HepG2 (cell line): ENCODE data around the gene ROCK1. TPM values are rescaled to one million over a fixed set of nuclear protein-coding genes. Genes with fewer than 3 reads are reported as not detected.

Experiments
- ATAC-seq: fragments of 200-7000 bp; cut with Tn5 transposase; 3 replicates; pipeline ENCODE4 v1.9.1; 2020; ENCODE audit warnings: mild to moderate bottlenecking, moderate library complexity
- BruUV-seq: library from RNA; stranded (reverse); fragments of 400-500 nt; replicated peaks from 2 replicates; lab custom pipeline; 2021; lab: Mats Ljungman, UMichigan
- CTCF ChIA-PET: fragments of 300-600 bp; formaldehyde crosslinking; extraction: SDS; loops from one replicate; lab custom pipeline; 2021; ENCODE audit warnings: low total read pairs, inconsistent platforms, low intra/inter-chr PET ratio; lab: Yijun Ruan, JAX
- POLR2A ChIA-PET: fragments of 350-600 bp; sonication (Branson Sonifier 250); formaldehyde crosslinking; loops from one replicate; lab custom pipeline; 2020; ENCODE audit warnings: antibody characterized with exemption, inconsistent platforms; lab: Yijun Ruan, JAX
- DNase-seq: peaks from one replicate; pipeline ENCODE4 v3.0.0-alpha.2; 2015; ENCODE audit warnings: low spot score
- FAIRE-seq: peaks from 3 replicates; lab custom pipeline; 2011; peaks lifted over from hg19 to GRCh38; lab: Jason Lieb, UNC
- H2AFZ ChIP-seq: one replicate; pipeline ENCODE4 v1.6.1; 2011; ENCODE audit warnings: low read length, inconsistent platforms
- H3K27ac ChIP-seq: fragments of 300-600 bp; 3 replicates; pipeline ENCODE4 v1.8.0; 2011; ENCODE audit warnings: mixed run types, mild to moderate bottlenecking, mixed read lengths, low read length, inconsistent platforms; ENCODE audit not compliant: insufficient read depth; ENCODE audit errors: extremely low read length
- H3K27me3 ChIP-seq, 2 experiments: fragments of 200-600 bp in 1 of 2; 2 replicates in 1 of 2; 3 replicates in 1 of 2; pipeline versions ENCODE4 v1.6.0 to v1.8.0; 2011; ENCODE audit warnings: low read length in 2 of 2, mild to moderate bottlenecking in 2 of 2, moderate library complexity in 2 of 2, inconsistent platforms in 1 of 2; ENCODE audit not compliant: insufficient read depth in 2 of 2, control insufficient read depth in 1 of 2
- H3K36me3 ChIP-seq, 2 experiments: fragments of 200-600 bp in 1 of 2; replicated peaks in 1 of 2; 2 replicates in 1 of 2; 3 replicates in 1 of 2; pipeline versions ENCODE4 v1.5.1 to v1.8.0; 2011; ENCODE audit warnings: low read length in 2 of 2, inconsistent platforms in 1 of 2; ENCODE audit not compliant: insufficient read depth in 2 of 2, control insufficient read depth in 1 of 2
- H3K4me1 ChIP-seq: 2 replicates; pipeline ENCODE4 v1.5.1; 2012; ENCODE audit warnings: low read length, inconsistent platforms; ENCODE audit not compliant: insufficient read depth
- H3K4me2 ChIP-seq: 2 replicates; pipeline ENCODE4 v1.6.0; 2011; ENCODE audit warnings: low read depth, low read length, inconsistent platforms
- H3K4me3 ChIP-seq, 3 experiments: fragments of 200-600 bp in 1 of 3; sonication (generic), shearing (Covaris generic) in 1 of 3; replicated peaks in 1 of 3; 2 replicates each; pipeline ENCODE4 v1.5.1; 2011 to 2016; ENCODE audit warnings: low read length in 3 of 3, inconsistent platforms in 2 of 3, low read depth in 2 of 3, mild to moderate bottlenecking in 2 of 3, control low read depth in 1 of 3, mixed read lengths in 1 of 3; ENCODE audit not compliant: insufficient read depth in 1 of 3
- H3K79me2 ChIP-seq: one replicate; pipeline ENCODE4 v1.6.1; 2011; ENCODE audit warnings: low read length, inconsistent platforms; ENCODE audit not compliant: insufficient read depth
- H3K9ac ChIP-seq: 2 replicates; pipeline ENCODE4 v1.6.0; 2011; ENCODE audit warnings: mild to moderate bottlenecking, low read depth, low read length, inconsistent platforms; ENCODE audit not compliant: insufficient read depth
- H3K9me3 ChIP-seq: 2 replicates; pipeline ENCODE4 v1.5.1; 2012; ENCODE audit warnings: mild to moderate bottlenecking, low read length
- H4K20me1 ChIP-seq: 2 replicates; pipeline ENCODE4 v1.6.0; 2011; ENCODE audit warnings: inconsistent platforms, mild to moderate bottlenecking, low read length, moderate library complexity; ENCODE audit not compliant: insufficient read depth
- ARHGAP35 ChIP-seq: sonication (generic); formaldehyde crosslinking; IDR thresholded peaks from 2 replicates; pipeline ENCODE4 v1.9.0; 2022; ENCODE audit warnings: mild to moderate bottlenecking, inconsistent platforms, moderate library complexity, missing genetic modification reagents, borderline replicate concordance
- FOXA3 ChIP-seq: IDR thresholded peaks from 2 replicates; pipeline ENCODE4 v1.6.1; 2016; ENCODE audit warnings: missing genetic modification reagents, missing compliant biosample characterization
- KLF15 ChIP-seq: sonication (generic); formaldehyde crosslinking; IDR thresholded peaks from 2 replicates; pipeline ENCODE4 v1.8.1; 2023; ENCODE audit warnings: borderline replicate concordance, mild to moderate bottlenecking, inconsistent platforms, missing genetic modification reagents, mixed read lengths
- MLLT10 ChIP-seq: sonication (generic); formaldehyde crosslinking; IDR thresholded peaks from 2 replicates; pipeline ENCODE4 v1.4.0; 2020; ENCODE audit warnings: missing genetic modification reagents
- NCOA1 ChIP-seq: sonication (generic); formaldehyde crosslinking; IDR thresholded peaks from 2 replicates; pipeline ENCODE4 v1.9.0; 2021; ENCODE audit warnings: missing genetic modification reagents
- NFRKB ChIP-seq: fragments of 450-650 bp; IDR thresholded peaks from 2 replicates; pipeline ENCODE4 v1.6.1; 2017
- RBFOX2 ChIP-seq: fragments of 200-400 bp; formaldehyde crosslinking; IDR thresholded peaks from 2 replicates; pipeline ENCODE4 v1.6.1; 2017; ENCODE audit warnings: low read depth, mild to moderate bottlenecking, low read length
- SKI ChIP-seq: fragments of 450-650 bp; IDR thresholded peaks from one replicate; pipeline ENCODE4 v1.6.1; 2018; ENCODE audit warnings: mild to moderate bottlenecking; ENCODE audit not compliant: partially characterized antibody
- SOX5 ChIP-seq: IDR thresholded peaks from 2 replicates; pipeline ENCODE4 v1.6.1; 2016; ENCODE audit warnings: borderline replicate concordance
- ZFP36L1 ChIP-seq: sonication (generic); formaldehyde crosslinking; IDR thresholded peaks from 2 replicates; pipeline ENCODE4 v1.8.0; 2022; ENCODE audit warnings: mild to moderate bottlenecking, missing genetic modification reagents, moderate library complexity
- ZNF136 ChIP-seq: sonication (generic); formaldehyde crosslinking; IDR thresholded peaks from 2 replicates; pipeline ENCODE4 v1.8.1; 2022; ENCODE audit warnings: low read depth, mild to moderate bottlenecking, moderate library complexity, missing genetic modification reagents
- ZNF24 ChIP-seq: fragments of 450-650 bp; IDR thresholded peaks from 2 replicates; pipeline ENCODE4 v1.6.1; 2017; ENCODE audit warnings: antibody characterized with exemption, mild to moderate bottlenecking
- ZNF367 ChIP-seq: sonication (generic); formaldehyde crosslinking; IDR thresholded peaks from 2 replicates; pipeline ENCODE4 v1.4.0; 2020; ENCODE audit warnings: missing genetic modification reagents, borderline replicate concordance
- ZNF589 ChIP-seq: sonication (generic); formaldehyde crosslinking; conservative IDR thresholded peaks from 2 replicates; pipeline ENCODE4 v1.8.0; 2022; ENCODE audit warnings: mild to moderate bottlenecking, moderate library complexity, missing genetic modification reagents
- WGBS: methylation state at CpG from one replicate; pipeline ENCODE4 v1.1.6; 2017; ENCODE audit warnings: low lambda C conversion rate; 5-methylcytosine and 5-hydroxymethylcytosine counted together
- in situ Hi-C: cut with HindIII; loops from 2 replicates; pipeline ENCODE4 v1.10.0; 2017; ENCODE audit warnings: low pct_unique_long_range_greater_than_20kb; ENCODE audit not compliant: extremely low pct_ligation_motif_present
- intact Hi-C: fragments of 100-400 bp; cut with micrococcal nuclease; formaldehyde crosslinking; loops from one replicate; pipeline ENCODE4 v1.10.0; 2022; ENCODE audit not compliant: unreplicated experiment
- polyA plus RNA-seq, 8 experiments: library from polyadenylated mRNA; depleted of rRNA in 3 of 8; stranded (reverse) in 7 of 8; unstranded in 1 of 8; fragments of >200 nt; fragmentation: Illumina TruSeq in 4 of 8; extraction: Trizol in 4 of 8; gene quantifications; 2 replicates each; pipeline versions ENCODE4 v1.2.1 to v1.2.3, GENCODE V29; 2011 to 2016; ENCODE audit warnings: low read depth in 4 of 8, missing spikeins in 1 of 8, mixed read lengths in 1 of 8; ENCODE audit not compliant: insufficient read depth in 1 of 8
- total RNA-seq, 5 experiments: library from RNA; depleted of rRNA; stranded (reverse); fragments of >200 nt; fragmentation: Illumina TruSeq; extraction: Trizol; gene quantifications; 2 replicates each; pipeline ENCODE4 v1.2.3, GENCODE V29; 2016; ENCODE audit warnings: low read depth in 1 of 5
- TF ChIP-seq, protein P1 (sequence below): sonication (generic); formaldehyde crosslinking; IDR thresholded peaks from 2 replicates; pipeline ENCODE4 v1.8.0; 2023; ENCODE audit warnings: mild to moderate bottlenecking, missing genetic modification reagents
- TF ChIP-seq, protein P2 (sequence below): sonication (generic); formaldehyde crosslinking; IDR thresholded peaks from 2 replicates; pipeline ENCODE4 v1.5.0; 2020; ENCODE audit warnings: missing genetic modification reagents
- TF ChIP-seq, protein P3 (sequence below): sonication (generic); formaldehyde crosslinking; IDR thresholded peaks from 2 replicates; pipeline ENCODE4 v1.4.0; 2020; ENCODE audit warnings: missing genetic modification reagents, borderline replicate concordance

The ROCK1 gene
- total and polyA plus RNA-seq, 2 of the 13 experiments (the other 11 are each of a cell fraction or from before 2014, with no cell fraction given), result 10.5 to 27.2 TPM

DNA sequence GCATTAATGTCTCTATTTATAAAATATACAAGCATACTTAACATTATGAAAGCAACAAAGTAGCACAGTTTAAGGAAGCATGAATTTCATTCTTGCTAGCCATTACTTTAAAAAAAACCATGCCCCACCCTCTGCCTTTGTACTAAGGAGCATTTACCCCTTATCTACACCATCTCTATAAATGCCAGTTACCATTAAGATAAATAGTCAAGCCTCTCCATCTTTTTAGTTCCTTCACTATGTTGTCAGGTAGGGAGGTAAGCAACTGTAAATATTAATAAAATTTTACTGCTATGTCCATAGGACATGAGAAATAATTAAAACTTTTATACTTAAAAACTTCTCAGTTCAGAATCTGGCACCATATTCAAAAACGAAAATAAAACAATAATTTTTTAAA is 42.1 kb downstream of the ROCK1 start:
- in situ Hi-C loops, result no loop called here
- Histone ChIP-seq H3K27ac (no peak overlapping the region), H4K20me1 (peaks cover 8% of the 10 kb centered on the region; the same call in 1 of the 2 replicates), H3K4me3 (no peak overlapping the region), H2AFZ (no peak overlapping the region), H3K9ac (no peak overlapping the region), H3K9me3 (no peaks in the 10 kb centered on the region), H3K4me2 (no peak overlapping the region), H3K36me3 (no peaks in the 10 kb centered on the region), H3K79me2 (peaks cover 22% of the 10 kb centered on the region), H3K27me3 (no peaks in the 10 kb centered on the region), H3K4me1 (0 out of 2 replicates have a peak, but pooled peaks cover under 1% of the 10 kb centered on the region)
- ChIA-PET POLR2A (no interaction called here), CTCF (no interaction called here)
- ATAC-seq, result no peak
- BruUV-seq, result no TSS peak
- intact Hi-C loops, result no loop called here
- DNase-seq, result no peak
- 73% methylated on average over 1 of the region's 1 CpG for WGBS
- no peak for FAIRE-seq
- no peak for TF ChIP-seq ZNF367 (CRISPR knock-in tag)
- TF ChIP-seq ZNF589 (CRISPR knock-in tag), result no peak
- TF ChIP-seq ARHGAP35 (CRISPR knock-in tag), result no peak
- TF ChIP-seq, protein P1, sequence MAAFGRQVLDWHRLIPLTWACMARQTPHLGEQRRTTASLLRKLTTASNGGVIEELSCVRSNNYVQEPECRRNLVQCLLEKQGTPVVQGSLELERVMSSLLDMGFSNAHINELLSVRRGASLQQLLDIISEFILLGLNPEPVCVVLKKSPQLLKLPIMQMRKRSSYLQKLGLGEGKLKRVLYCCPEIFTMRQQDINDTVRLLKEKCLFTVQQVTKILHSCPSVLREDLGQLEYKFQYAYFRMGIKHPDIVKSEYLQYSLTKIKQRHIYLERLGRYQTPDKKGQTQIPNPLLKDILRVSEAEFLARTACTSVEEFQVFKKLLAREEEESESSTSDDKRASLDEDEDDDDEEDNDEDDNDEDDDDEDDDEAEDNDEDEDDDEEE (CRISPR knock-in tag), result no peak
- no peak for TF ChIP-seq FOXA3

DNA sequence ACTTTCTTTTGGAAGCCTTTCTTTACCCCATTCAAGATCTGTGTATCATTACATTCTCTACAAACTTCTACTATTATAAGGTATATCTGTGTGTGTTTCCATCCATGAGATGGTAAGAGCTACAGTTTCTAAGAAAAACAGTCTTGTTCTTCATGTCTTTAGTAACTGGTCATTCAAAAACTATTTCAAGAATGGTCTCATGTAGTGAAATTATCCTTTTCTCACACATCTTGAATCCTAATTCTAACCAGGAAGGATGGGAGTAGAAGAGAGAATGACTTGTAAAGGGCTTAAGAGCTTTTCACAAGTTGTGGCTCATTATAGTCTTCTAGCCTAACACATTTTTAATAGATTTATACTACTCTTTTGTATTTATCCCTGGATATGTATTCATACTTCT is 47.3 kb downstream of the ROCK1 start:
- DNase-seq, result no peak
- no peak overlapping the region for H2AFZ ChIP-seq
- H3K27ac ChIP-seq, result no peak overlapping the region
- H3K27me3 ChIP-seq, result no peaks in the 10 kb centered on the region
- no peak overlapping the region for H3K4me2 ChIP-seq
- H3K79me2 ChIP-seq, result no peaks in the 10 kb centered on the region
- BruUV-seq, result no TSS peak
- H3K9ac ChIP-seq, result no peak overlapping the region
- intact Hi-C loops, result no loop called here
- H3K36me3 ChIP-seq, result no peaks in the 10 kb centered on the region; a peak in 1 of 5 replicates
- CTCF ChIA-PET, result no interaction called here
- H3K9me3 ChIP-seq, result no peaks in the 10 kb centered on the region
- POLR2A ChIA-PET, result no interaction called here
- no peaks in the 10 kb centered on the region for H4K20me1 ChIP-seq
- ATAC-seq, result no peak
- FAIRE-seq, result no peak
- no peak overlapping the region for H3K4me3 ChIP-seq
- H3K4me1 ChIP-seq, result no peaks in the 10 kb centered on the region
- in situ Hi-C loops, result no loop called here
- TF ChIP-seq ZNF136 (CRISPR knock-in tag) (no peak), KLF15 (CRISPR knock-in tag) (no peak), SKI (no peak), ZFP36L1 (CRISPR knock-in tag) (no peak), MLLT10 (CRISPR knock-in tag) (no peak), ZNF24 (no peak), SOX5 (CRISPR knock-in tag) (no peak), RBFOX2 (no peak), NCOA1 (no peak), NFRKB (no peak)
- TF ChIP-seq, protein P2, sequence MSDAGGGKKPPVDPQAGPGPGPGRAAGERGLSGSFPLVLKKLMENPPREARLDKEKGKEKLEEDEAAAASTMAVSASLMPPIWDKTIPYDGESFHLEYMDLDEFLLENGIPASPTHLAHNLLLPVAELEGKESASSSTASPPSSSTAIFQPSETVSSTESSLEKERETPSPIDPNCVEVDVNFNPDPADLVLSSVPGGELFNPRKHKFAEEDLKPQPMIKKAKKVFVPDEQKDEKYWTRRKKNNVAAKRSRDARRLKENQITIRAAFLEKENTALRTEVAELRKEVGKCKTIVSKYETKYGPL, result no peak
- TF ChIP-seq, protein P3, sequence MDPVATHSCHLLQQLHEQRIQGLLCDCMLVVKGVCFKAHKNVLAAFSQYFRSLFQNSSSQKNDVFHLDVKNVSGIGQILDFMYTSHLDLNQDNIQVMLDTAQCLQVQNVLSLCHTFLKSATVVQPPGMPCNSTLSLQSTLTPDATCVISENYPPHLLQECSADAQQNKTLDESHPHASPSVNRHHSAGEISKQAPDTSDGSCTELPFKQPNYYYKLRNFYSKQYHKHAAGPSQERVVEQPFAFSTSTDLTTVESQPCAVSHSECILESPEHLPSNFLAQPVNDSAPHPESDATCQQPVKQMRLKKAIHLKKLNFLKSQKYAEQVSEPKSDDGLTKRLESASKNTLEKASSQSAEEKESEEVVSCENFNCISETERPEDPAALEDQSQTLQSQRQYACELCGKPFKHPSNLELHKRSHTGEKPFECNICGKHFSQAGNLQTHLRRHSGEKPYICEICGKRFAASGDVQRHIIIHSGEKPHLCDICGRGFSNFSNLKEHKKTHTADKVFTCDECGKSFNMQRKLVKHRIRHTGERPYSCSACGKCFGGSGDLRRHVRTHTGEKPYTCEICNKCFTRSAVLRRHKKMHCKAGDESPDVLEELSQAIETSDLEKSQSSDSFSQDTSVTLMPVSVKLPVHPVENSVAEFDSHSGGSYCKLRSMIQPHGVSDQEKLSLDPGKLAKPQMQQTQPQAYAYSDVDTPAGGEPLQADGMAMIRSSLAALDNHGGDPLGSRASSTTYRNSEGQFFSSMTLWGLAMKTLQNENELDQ, result no peak
